Activated T-cell treated with anti-CD3 and anti-CD28 coated beads, Interleukin-2, amount 50 U/mL, for 72 hours (primary cell): Measurements from ENCODE around the gene BAZ1B. TPM values are rescaled to one million over a fixed set of nuclear protein-coding genes. Genes with fewer than 3 reads are reported as not detected.

Experiments
- total RNA-seq, 2 donors: library from RNA; stranded (reverse); gene quantifications; one replicate each; pipeline ENCODE4 v1.2.3, GENCODE V29; 2022

Gene BAZ1B
- total RNA-seq, 2 donors from 2014 or later, result 94.5 to 105 TPM

Other genes with a start within 250 kb of the BAZ1B start
- 10 to 100 TPM; 53.5 to 60.5 TPM for gene NSUN5, start 213.5 kb downstream of the BAZ1B start, total RNA-seq
- not detected for gene TRIM50, start 194.2 kb downstream of the BAZ1B start, total RNA-seq
- gene FKBP6, start 194.1 kb downstream of the BAZ1B start, total RNA-seq, result not detected
- under 1 TPM; 0.14 to 0.29 TPM for gene FZD9, start 88.5 kb downstream of the BAZ1B start, total RNA-seq
- gene BCL7B, start 35.4 kb upstream of the BAZ1B start, total RNA-seq, result 10 to 100 TPM; 64.7 to 71.6 TPM
- gene TBL2, start 56.3 kb upstream of the BAZ1B start, total RNA-seq, result 10 to 100 TPM; 27.7 to 29.6 TPM
- under 1 TPM in 1 of 2 donors, not detected in 1; 0.14 TPM for gene MLXIPL, start 102.2 kb upstream of the BAZ1B start, total RNA-seq
- under 1 TPM; 0.70 to 0.95 TPM for gene VPS37D, start 145.5 kb upstream of the BAZ1B start, total RNA-seq
- 1 to 10 TPM; 4.3 to 5.8 TPM for gene DNAJC30, start 161.2 kb upstream of the BAZ1B start, total RNA-seq
- gene BUD23, start 161.3 kb upstream of the BAZ1B start, total RNA-seq, result 10 to 100 TPM; 87.0 to 90.9 TPM
- gene STX1A, start 197.4 kb upstream of the BAZ1B start, total RNA-seq, result 10 to 100 TPM; 28.6 to 37.5 TPM
- gene ABHD11, start 216.5 kb upstream of the BAZ1B start, total RNA-seq, result 10 to 100 TPM; 10.2 to 12.2 TPM
- gene CLDN3, start 248.0 kb upstream of the BAZ1B start, total RNA-seq, result not detected